Measurements from ENCODE around the gene PLAC1.

Gene PLAC1

GRCh38 chrX:134572816-134573682, 85.2 kb downstream of the PLAC1 start:
- no peak for DNase-seq

- no peak for DNase-seq
Measured at GRCh38 chrX:134571796-134572195, 86.5 kb downstream of the PLAC1 start.

GRCh38 chrX:134570899-134571298, 87.4 kb downstream of the PLAC1 start:
- DNase-seq = no peak

GRCh38 chrX:134570509-134570846, 87.8 kb downstream of the PLAC1 start:
- no peak for DNase-seq

- DNase-seq = no peak
Measured at GRCh38 chrX:134569306-134569705, 89.0 kb downstream of the PLAC1 start.

GRCh38 chrX:134568285-134569016, 89.8 kb downstream of the PLAC1 start:
- no peak for DNase-seq

- DNase-seq = no peak
Measured at GRCh38 chrX:134566506-134566905, 91.8 kb downstream of the PLAC1 start.

GRCh38 chrX:134562002-134562401, 96.3 kb downstream of the PLAC1 start:
- DNase-seq = no peak

GRCh38 chrX:134558133-134558532, 100.1 kb downstream of the PLAC1 start:
- no peak for DNase-seq

GRCh38 chrX:134554291-134554690, 104.0 kb downstream of the PLAC1 start:
- no peak for DNase-seq

GRCh38 chrX:134552351-134552750, 105.9 kb downstream of the PLAC1 start:
- DNase-seq = no peak

- no peak for DNase-seq
Measured at GRCh38 chrX:134551376-134552048, 106.8 kb downstream of the PLAC1 start.

GRCh38 chrX:134548257-134549201, 109.7 kb downstream of the PLAC1 start:
- DNase-seq = no peak

- DNase-seq = no peak
Measured at GRCh38 chrX:134547047-134547679, 111.1 kb downstream of the PLAC1 start.

GRCh38 chrX:134546187-134546586, 112.1 kb downstream of the PLAC1 start:
- DNase-seq = no peak

- DNase-seq = no peak
Measured at GRCh38 chrX:134545510-134545909, 112.8 kb downstream of the PLAC1 start.

GRCh38 chrX:134544513-134545151, 113.6 kb downstream of the PLAC1 start:
- no peak for DNase-seq

- no peak for DNase-seq
Measured at GRCh38 chrX:134544135-134544512, 114.1 kb downstream of the PLAC1 start.

GRCh38 chrX:134543288-134543687, 115.0 kb downstream of the PLAC1 start:
- no peak for DNase-seq

- no peak for DNase-seq
Measured at GRCh38 chrX:134542485-134542884, 115.8 kb downstream of the PLAC1 start.

- DNase-seq = no peak
Measured at GRCh38 chrX:134541906-134542305, 116.4 kb downstream of the PLAC1 start.

GRCh38 chrX:134538316-134538715, 120.0 kb downstream of the PLAC1 start:
- no peak for DNase-seq
